K562 (cell line): ENCODE results near the gene SLC28A1. TPM values are rescaled to one million over a fixed set of nuclear protein-coding genes. Genes with fewer than 3 reads are reported as not detected.

ENCODE experiments used
- ATAC-seq: fragments of 200-7000 bp; cut with Tn5 transposase; 3 replicates; pipeline ENCODE4 v1.9.1; 2020; ENCODE audit warnings: moderate library complexity
- BruUV-seq: library from RNA; stranded (reverse); fragments of 400-500 nt; replicated peaks from 2 replicates; lab custom pipeline; 2021; lab: Mats Ljungman, UMichigan
- CTCF ChIA-PET: fragments of 300-600 bp; formaldehyde crosslinking; extraction: SDS; loops from one replicate; lab custom pipeline; 2021; ENCODE audit warnings: low intra/inter-chr PET ratio; lab: Yijun Ruan, JAX
- POLR2A ChIA-PET: fragments of 300-600, 350-650 bp; sonication (Branson Sonifier 250); formaldehyde crosslinking; extraction: SDS; loops from one replicate; lab custom pipeline; 2021; ENCODE audit warnings: antibody characterized with exemption, inconsistent platforms; lab: Yijun Ruan, JAX
- DNase-seq, 4 experiments: peaks; one replicate each; pipeline versions ENCODE4 v3.0.0 to v3.0.0-alpha.2; 2011 to 2018; ENCODE audit warnings: low spot score in 3 of 4, mixed read lengths in 3 of 4; ENCODE audit errors: extremely low read depth in 1 of 4
- FAIRE-seq: peaks from 2 replicates; lab custom pipeline; 2011; peaks lifted over from hg19 to GRCh38; lab: Jason Lieb, UNC
- H2AFZ ChIP-seq: 2 replicates; pipeline ENCODE4 v1.6.0; 2011; ENCODE audit warnings: low read depth, low read length, control low read depth, inconsistent platforms
- H3K27ac ChIP-seq: fragments of 200-600 bp; 3 replicates; pipeline ENCODE4 v1.8.0; 2011; ENCODE audit warnings: low read depth, mild to moderate bottlenecking, control low read depth, inconsistent platforms, low read length, moderate library complexity, mixed read lengths; ENCODE audit errors: extremely low read depth
- H3K27me3 ChIP-seq, 2 experiments: fragments of 300-600 bp in 1 of 2; 2 replicates in 1 of 2; 3 replicates in 1 of 2; pipeline versions ENCODE4 v1.6.0 to v1.8.0; 2011; ENCODE audit warnings: inconsistent platforms in 2 of 2, low read length in 2 of 2, mild to moderate bottlenecking in 1 of 2, mixed read lengths in 1 of 2, moderate library complexity in 1 of 2; ENCODE audit not compliant: control insufficient read depth in 2 of 2, insufficient read depth in 2 of 2
- H3K36me3 ChIP-seq: fragments of 300-600 bp; 3 replicates; pipeline ENCODE4 v1.8.0; 2011; ENCODE audit warnings: mild to moderate bottlenecking, low read length, inconsistent platforms; ENCODE audit not compliant: control insufficient read depth, insufficient read depth
- H3K4me1 ChIP-seq, 2 experiments: fragments of 200-600 bp in 1 of 2; replicated peaks in 1 of 2; 2 replicates in 1 of 2; 3 replicates in 1 of 2; pipeline versions ENCODE4 v1.5.1 to v1.8.0; 2011; ENCODE audit warnings: inconsistent platforms in 2 of 2, low read length in 2 of 2, mild to moderate bottlenecking in 1 of 2, mixed read lengths in 1 of 2, moderate library complexity in 1 of 2; ENCODE audit not compliant: control insufficient read depth in 2 of 2, insufficient read depth in 2 of 2
- H3K4me2 ChIP-seq: 2 replicates; pipeline ENCODE4 v1.6.1; 2011; ENCODE audit warnings: low read length, control low read depth, inconsistent platforms, mixed read lengths; ENCODE audit not compliant: insufficient read depth
- H3K4me3 ChIP-seq: fragments of 200-600 bp; sonication (generic), shearing (Covaris generic); 2 replicates; pipeline ENCODE4 v1.5.1; 2016; ENCODE audit warnings: control low read depth, inconsistent platforms
- H3K79me2 ChIP-seq: fragments of 200-600 bp; 3 replicates; pipeline ENCODE4 v1.8.0; 2011; ENCODE audit warnings: low read length, inconsistent platforms; ENCODE audit not compliant: control insufficient read depth, insufficient read depth
- H3K9ac ChIP-seq, 2 experiments: 2 replicates each; pipeline versions ENCODE4 v1.6.0 to v1.6.1; 2011; ENCODE audit warnings: low read depth in 2 of 2, low read length in 2 of 2, control low read depth in 1 of 2, inconsistent platforms in 1 of 2, mild to moderate bottlenecking in 1 of 2, mixed read lengths in 1 of 2; ENCODE audit not compliant: insufficient read depth in 1 of 2
- H3K9me1 ChIP-seq: one replicate; pipeline ENCODE4 v1.6.0; 2011; ENCODE audit warnings: inconsistent platforms, mild to moderate bottlenecking, low read length, moderate library complexity; ENCODE audit not compliant: control insufficient read depth, insufficient read depth
- H3K9me3 ChIP-seq: replicated peaks from 2 replicates; pipeline ENCODE4 v1.5.1; 2011; ENCODE audit warnings: low read depth, low read length, inconsistent platforms; ENCODE audit not compliant: control insufficient read depth, insufficient read depth
- H4K20me1 ChIP-seq: replicated peaks from 2 replicates; pipeline ENCODE4 v1.6.1; 2011; ENCODE audit warnings: low read length, inconsistent platforms, mixed read lengths; ENCODE audit not compliant: control insufficient read depth, insufficient read depth
- CCAR2 ChIP-seq: fragments of 200-400 bp; formaldehyde crosslinking; IDR thresholded peaks from 2 replicates; pipeline ENCODE4 v1.6.1; 2017; ENCODE audit warnings: mild to moderate bottlenecking, low read depth, low read length
- RAD21 ChIP-seq, 2 experiments: fragments of 250-450 bp in 1 of 2; fragments of 450-650 bp in 1 of 2; sonication (Bioruptor Pico) in 1 of 2; formaldehyde crosslinking in 1 of 2; IDR thresholded peaks in 1 of 2; conservative IDR thresholded peaks in 1 of 2; 2 replicates each; pipeline versions ENCODE4 v1.4.0 to v1.8.0; 2020 to 2022; ENCODE audit warnings: mild to moderate bottlenecking in 2 of 2, moderate library complexity in 1 of 2
- REST ChIP-seq, 2 experiments: fragments of 450-650 bp; formaldehyde crosslinking in 1 of 2; IDR thresholded peaks; 2 replicates each; pipeline versions ENCODE4 v1.4.0 to v1.6.1; 2014 to 2020; ENCODE audit warnings: mild to moderate bottlenecking in 2 of 2, borderline replicate concordance in 1 of 2, low read depth in 1 of 2
- SMC3 ChIP-seq: conservative IDR thresholded peaks from 2 replicates; pipeline ENCODE4 v1.6.1; 2011; ENCODE audit warnings: low read depth, low read length, improper control_type of control experiment; ENCODE audit not compliant: insufficient read depth
- WGBS: fragments of 100-300 bp; shearing (Covaris generic); methylation state at CpG from one replicate; pipeline ENCODE4 v1.1.6; 2016; ENCODE audit warnings: low coverage, mixed read lengths; ENCODE audit not compliant: insufficient coverage; ENCODE audit errors: missing lambda C conversion rate; 5-methylcytosine and 5-hydroxymethylcytosine counted together
- in situ Hi-C: fragments of 300-500 bp; cut with MboI; formaldehyde crosslinking; loops from 4 replicates; pipeline ENCODE4 v1.15.0; 2018; ENCODE audit warnings: inconsistent platforms, mixed read lengths
- intact Hi-C: fragments of 100-400 bp; cut with micrococcal nuclease; formaldehyde crosslinking; loops from 2 replicates; pipeline ENCODE4 v1.14.2; 2022
- polyA plus RNA-seq, 8 experiments: library from polyadenylated mRNA; depleted of rRNA in 4 of 8; stranded (reverse) in 5 of 8; unstranded in 3 of 8; fragments of >200 nt; fragmentation: Nextera tagmentation in 2 of 8; fragmentation: Illumina TruSeq in 1 of 8; extraction: Ambion mirVana in 2 of 8; extraction: Trizol in 1 of 8; gene quantifications; 2 replicates each; pipeline versions ENCODE4 v1.2.1 to v1.2.3, GENCODE V29; 2011 to 2014; ENCODE audit warnings: inconsistent platforms in 1 of 8, missing spikeins in 1 of 8
- total RNA-seq, 7 experiments: library from RNA; depleted of rRNA in 6 of 7; stranded (reverse); fragments of >200 nt in 6 of 7; fragmentation: Illumina TruSeq in 2 of 7; extraction: Trizol in 2 of 7; gene quantifications; 2 replicates each; pipeline versions ENCODE4 v1.2.1 to v1.2.3, GENCODE V29; 2011 to 2021; ENCODE audit warnings: low replicate concordance in 1 of 7

The SLC28A1 gene
- total and polyA plus RNA-seq, 9 of the 15 experiments (the other 6 are each of a cell fraction or from before 2014, with no cell fraction given) = 0.04 TPM; not detected in 8

GRCh38 chr15:84889991-84890669 lies 5.7 kb downstream of the SLC28A1 start:
- peak; percentile 44 for FAIRE-seq
- peak in 1 of 4 experiments; percentile 59 for DNase-seq
- 21% methylated on average over 6 of the region's 6 CpGs for WGBS
- peak; percentile 87 for ATAC-seq
- H3K79me2 ChIP-seq = no peaks in the 10 kb centered on the region
- H4K20me1 ChIP-seq = no peaks in the 10 kb centered on the region
- H2AFZ ChIP-seq = no peak overlapping the region
- H3K9me3 ChIP-seq = no peaks in the 10 kb centered on the region
- in situ Hi-C loops (loop anchor here (25.0 kb wide), 1 partner anchor 303 kb away; no protein-coding TSS in a partner anchor), intact Hi-C loops (loop anchor here (10.0 kb wide), 1 partner anchor 155 kb away; no protein-coding TSS in a partner anchor)
- no peaks in the 10 kb centered on the region for H3K36me3 ChIP-seq
- H3K4me1 ChIP-seq = peaks cover 0 to 10% of the 10 kb centered on the region in 2 experiments; a peak in 2 of 5 replicates
- ChIA-PET CTCF (interaction anchor here (0.6 kb wide), 1 partner anchor 315 kb away, joined by 5 read pairs; no protein-coding TSS in a partner anchor), POLR2A (no interaction called here)
- no peak overlapping the region for H3K27ac ChIP-seq
- no peaks in the 10 kb centered on the region for H3K9me1 ChIP-seq
- no peak overlapping the region for H3K4me2 ChIP-seq
- H3K9ac ChIP-seq = no peak overlapping the region
- H3K4me3 ChIP-seq = no peak overlapping the region
- BruUV-seq = no TSS peak
- H3K27me3 ChIP-seq = peaks cover 10 to 36% of the 10 kb centered on the region in 2 experiments; a peak in 4 of 5 replicates
- peak in 1 of 2 experiments; percentile 36; a peak in 2 of 4 replicates for TF ChIP-seq RAD21 (CRISPR knock-in tag; conservative IDR thresholded peaks at IDR 0.05 in 1 of 2, IDR thresholded peaks at IDR 0.05 in 1 of 2)
- no peak for TF ChIP-seq CCAR2
- TF ChIP-seq REST (IDR thresholded peaks at IDR 0.05; ENCODE audit: borderline replicate concordance) = peak; percentile 9; the same call in 1 of the 2 replicates
- TF ChIP-seq REST (CRISPR knock-in tag; IDR thresholded peaks at IDR 0.05; ENCODE audit: low read depth) = no peak
- 0 out of 2 replicates have a peak, but pooled peaks have one; percentile 24 for TF ChIP-seq SMC3
